ENCODE data around the gene TEX38. TPM values are rescaled to one million over a fixed set of nuclear protein-coding genes. Genes with fewer than 3 reads are reported as not detected.

Gene TEX38
- total RNA-seq, 4 donors from 2014 or later, result not detected

DNA sequence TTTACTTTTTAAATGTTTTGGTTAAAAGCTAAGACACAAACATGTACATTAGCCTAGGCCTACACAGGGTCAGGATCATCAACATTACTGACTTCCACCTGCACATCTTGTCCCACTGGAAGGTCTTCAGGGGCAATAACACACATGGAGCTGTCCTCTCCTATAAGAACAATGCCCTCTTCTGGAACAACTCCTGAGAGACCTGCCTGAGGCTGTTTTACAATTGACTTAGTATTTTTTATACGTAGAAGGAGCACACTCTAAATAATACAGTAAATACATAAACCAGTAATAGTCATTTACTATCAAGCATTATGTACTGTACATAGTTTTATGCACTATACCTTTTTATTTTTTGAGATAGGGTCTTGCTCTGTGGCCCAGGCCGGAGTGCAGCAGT lies 40.9 kb upstream of the TEX38 start:
- Histone ChIP-seq H3K27me3 (no peaks in the 10 kb centered on the region), H3K4me3 (no peak overlapping the region), H3K36me3 (peaks cover 0 to 22% (median 9%) of the 10 kb centered on the region in 4 donors), H3K4me1 (no peaks in the 10 kb centered on the region), H3K9me3 (no peaks in the 10 kb centered on the region), H3K27ac (no peak overlapping the region)
- in situ Hi-C loops (cut with MboI; ENCODE audit: low pct_ligation_motif_present in 1 of 4, low pct_unique_long_range_greater_than_20kb in 1 of 4, low sequenced_read_pairs in 3 of 4), result no loop called here
- intact Hi-C loops (cut with DNase I; ENCODE audit: low total_unique reads), result no loop called here
- no peak for DNase-seq
- TF ChIP-seq, protein P1, sequence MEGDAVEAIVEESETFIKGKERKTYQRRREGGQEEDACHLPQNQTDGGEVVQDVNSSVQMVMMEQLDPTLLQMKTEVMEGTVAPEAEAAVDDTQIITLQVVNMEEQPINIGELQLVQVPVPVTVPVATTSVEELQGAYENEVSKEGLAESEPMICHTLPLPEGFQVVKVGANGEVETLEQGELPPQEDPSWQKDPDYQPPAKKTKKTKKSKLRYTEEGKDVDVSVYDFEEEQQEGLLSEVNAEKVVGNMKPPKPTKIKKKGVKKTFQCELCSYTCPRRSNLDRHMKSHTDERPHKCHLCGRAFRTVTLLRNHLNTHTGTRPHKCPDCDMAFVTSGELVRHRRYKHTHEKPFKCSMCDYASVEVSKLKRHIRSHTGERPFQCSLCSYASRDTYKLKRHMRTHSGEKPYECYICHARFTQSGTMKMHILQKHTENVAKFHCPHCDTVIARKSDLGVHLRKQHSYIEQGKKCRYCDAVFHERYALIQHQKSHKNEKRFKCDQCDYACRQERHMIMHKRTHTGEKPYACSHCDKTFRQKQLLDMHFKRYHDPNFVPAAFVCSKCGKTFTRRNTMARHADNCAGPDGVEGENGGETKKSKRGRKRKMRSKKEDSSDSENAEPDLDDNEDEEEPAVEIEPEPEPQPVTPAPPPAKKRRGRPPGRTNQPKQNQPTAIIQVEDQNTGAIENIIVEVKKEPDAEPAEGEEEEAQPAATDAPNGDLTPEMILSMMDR (IDR thresholded peaks at IDR 0.05), result no peak
- TF ChIP-seq POLR2A (IDR thresholded peaks at IDR 0.05), result no peak
- TF ChIP-seq POLR2AphosphoS5 (IDR thresholded peaks at IDR 0.05), result no peak
- TF ChIP-seq EP300 (IDR thresholded peaks at IDR 0.05; ENCODE audit: low read depth), result no peak
- WGBS, 2 donors (ENCODE audit: low coverage in 1 of 2), result 83 to 88% methylated on average over 1 to 2 of the region's 2 CpGs

DNA sequence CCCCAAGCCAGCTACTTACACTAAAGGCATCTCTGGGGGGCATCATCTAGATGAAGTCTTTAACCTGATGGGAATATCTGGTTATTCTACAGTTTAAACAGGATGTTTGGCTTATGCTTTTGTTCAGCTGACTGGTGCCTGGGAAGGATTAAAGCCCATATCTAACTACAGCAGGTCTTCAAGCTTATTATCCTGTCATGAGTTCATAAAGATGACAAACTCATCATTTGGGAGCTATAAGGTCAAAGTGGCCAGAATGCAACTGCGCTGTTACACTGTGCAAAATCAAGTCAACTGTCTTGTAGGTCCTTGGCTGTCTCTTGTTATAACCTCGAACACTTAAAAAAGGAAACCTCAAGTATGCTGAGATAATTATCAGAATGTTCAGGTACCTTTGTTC lies 36.4 kb upstream of the TEX38 start:
- Histone ChIP-seq H3K4me1 (peaks cover 0 to 14% (median 2%) of the 10 kb centered on the region in 4 donors), H3K9me3 (no peaks in the 10 kb centered on the region), H3K36me3 (peaks cover 0 to 22% (median 9%) of the 10 kb centered on the region in 4 donors), H3K27me3 (no peaks in the 10 kb centered on the region), H3K4me3 (no peak overlapping the region), H3K27ac (no peak overlapping the region)
- WGBS, 2 donors (ENCODE audit: low coverage in 1 of 2), result 98% methylated on average over 2 of the region's 2 CpGs; no CpG with 5 or more reads in 1 of the 2 donors
- intact Hi-C loops (cut with DNase I; ENCODE audit: low total_unique reads) (no loop called here), in situ Hi-C loops (cut with MboI; ENCODE audit: low pct_ligation_motif_present in 1 of 4, low pct_unique_long_range_greater_than_20kb in 1 of 4, low sequenced_read_pairs in 3 of 4) (no loop called here)
- TF ChIP-seq POLR2A (IDR thresholded peaks at IDR 0.05), result no peak
- TF ChIP-seq POLR2AphosphoS5 (IDR thresholded peaks at IDR 0.05), result no peak
- TF ChIP-seq EP300 (IDR thresholded peaks at IDR 0.05; ENCODE audit: low read depth), result no peak
- TF ChIP-seq, protein P1 (IDR thresholded peaks at IDR 0.05), result no peak
- DNase-seq, result no peak

DNA sequence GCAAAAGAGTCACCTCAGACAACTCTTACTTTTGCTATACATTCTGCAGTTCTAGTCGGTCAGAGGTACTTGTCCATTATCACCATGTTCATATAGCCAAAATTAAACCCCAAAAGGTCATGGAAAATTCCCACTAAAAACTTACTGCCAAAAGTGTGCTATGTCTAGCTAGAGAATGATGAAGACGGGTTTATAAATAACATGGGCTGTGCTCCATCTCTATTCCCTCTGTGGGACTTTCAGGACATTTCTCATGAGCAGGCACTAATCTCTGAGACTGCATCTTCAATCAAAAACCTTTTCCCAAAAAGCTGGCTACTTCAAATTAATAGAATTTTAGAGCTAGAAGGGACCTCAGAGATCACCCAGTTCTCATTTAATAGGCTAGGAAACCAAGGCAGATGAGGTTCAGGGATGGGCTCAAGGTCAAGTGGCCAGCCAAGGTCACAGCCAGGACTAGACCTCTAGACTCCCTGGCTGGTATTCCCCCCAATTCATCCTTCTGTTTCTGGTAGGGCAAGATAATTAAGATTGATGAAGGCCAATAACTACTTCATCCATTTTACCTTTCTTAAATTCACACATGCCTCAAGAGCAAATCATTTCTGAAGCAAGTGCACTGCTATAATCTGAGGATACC lies 34.1 kb upstream of the TEX38 start:
- TF ChIP-seq, protein P1 (IDR thresholded peaks at IDR 0.05), result no peak
- TF ChIP-seq POLR2A (IDR thresholded peaks at IDR 0.05) (no peak), EP300 (IDR thresholded peaks at IDR 0.05; ENCODE audit: low read depth) (no peak), POLR2AphosphoS5 (IDR thresholded peaks at IDR 0.05) (no peak)
- Histone ChIP-seq H3K9me3 (no peaks in the 10 kb centered on the region), H3K4me1 (peaks cover 0 to 19% (median 3%) of the 10 kb centered on the region in 4 donors), H3K27ac (peak overlapping the region; percentile 3 to 40 (median 38)), H3K36me3 (peaks cover 0 to 13% (median 4%) of the 10 kb centered on the region in 4 donors), H3K4me3 (no peak overlapping the region), H3K27me3 (no peaks in the 10 kb centered on the region)
- WGBS, 2 donors (ENCODE audit: low coverage in 1 of 2), result 29 to 41% methylated on average over 2 of the region's 2 CpGs
- intact Hi-C loops (cut with DNase I; ENCODE audit: low total_unique reads) (no loop called here), in situ Hi-C loops (cut with MboI; ENCODE audit: low pct_ligation_motif_present in 1 of 4, low pct_unique_long_range_greater_than_20kb in 1 of 4, low sequenced_read_pairs in 3 of 4) (no loop called here)
- no peak for DNase-seq

- in situ Hi-C loops (cut with MboI; ENCODE audit: low pct_ligation_motif_present in 1 of 4, low pct_unique_long_range_greater_than_20kb in 1 of 4, low sequenced_read_pairs in 3 of 4) (no loop called here), intact Hi-C loops (cut with DNase I; ENCODE audit: low total_unique reads) (no loop called here)
- Histone ChIP-seq H3K27ac (no peak overlapping the region), H3K27me3 (no peaks in the 10 kb centered on the region), H3K36me3 (peaks cover 0 to 8% (median 4%) of the 10 kb centered on the region in 4 donors), H3K9me3 (no peaks in the 10 kb centered on the region), H3K4me1 (peaks cover 11 to 31% (median 14%) of the 10 kb centered on the region in 4 donors), H3K4me3 (no peak overlapping the region)
- no peak for DNase-seq
- TF ChIP-seq, protein P1 (IDR thresholded peaks at IDR 0.05), result no peak
- no peak for TF ChIP-seq POLR2AphosphoS5 (IDR thresholded peaks at IDR 0.05)
- no peak for TF ChIP-seq EP300 (IDR thresholded peaks at IDR 0.05; ENCODE audit: low read depth)
- no peak for TF ChIP-seq POLR2A (IDR thresholded peaks at IDR 0.05)
Measured at GRCh38 chr1:46638921-46639320, 32.7 kb upstream of the TEX38 start.
